Gastrocnemius medialis (tissue), 4 donors: ENCODE data around the gene GALNT9. TPM values are rescaled to one million over a fixed set of nuclear protein-coding genes. Genes with fewer than 3 reads are reported as not detected.

ENCODE experiments used
- ATAC-seq, 2 donors: fragments of 150-250 bp; one replicate each; pipeline ENCODE4 v1.9.1; 2016
- DNase-seq, 2 donors: peaks; one replicate each; pipeline ENCODE4 v3.0.0-alpha.2; 2019
- H3K27ac ChIP-seq, 4 donors: fragments of 200-600 bp; sonication (generic); 1 replicate in 1 of 4; 2 replicates in 3 of 4; pipeline ENCODE4 v1.5.1; 2016 to 2018; ENCODE audit warnings: mild to moderate bottlenecking in 2 of 4, moderate library complexity in 1 of 4
- H3K27me3 ChIP-seq, 3 donors: fragments of 200-600 bp; sonication (generic) in 2 of 3; 1 replicate in 1 of 3; 2 replicates in 2 of 3; pipeline versions ENCODE4 v1.5.1 to v1.6.0; 2016 to 2019; ENCODE audit warnings: mild to moderate bottlenecking in 1 of 3, moderate library complexity in 1 of 3
- H3K36me3 ChIP-seq, 2 donors: fragments of 200-600 bp; sonication (generic) in 1 of 2; one replicate each; pipeline ENCODE4 v1.5.1; 2017 to 2018
- H3K4me1 ChIP-seq, 2 donors: fragments of 200-600 bp; sonication (generic) in 1 of 2; one replicate each; pipeline ENCODE4 v1.5.1; 2016 to 2017; ENCODE audit warnings: mild to moderate bottlenecking in 2 of 2
- H3K4me3 ChIP-seq, 4 donors: fragments of 200-600 bp; sonication (generic) in 3 of 4; 1 replicate in 1 of 4; 2 replicates in 3 of 4; pipeline ENCODE4 v1.5.1; 2016 to 2019; ENCODE audit warnings: mild to moderate bottlenecking in 2 of 4
- H3K9me3 ChIP-seq, 3 donors: fragments of 200-600 bp; sonication (generic) in 2 of 3; 1 replicate in 1 of 3; 2 replicates in 2 of 3; pipeline ENCODE4 v1.5.1; 2016 to 2019
- CTCF ChIP-seq, 5 experiments: fragments of 450-650 bp in 3 of 5; fragments of 200-600 bp in 2 of 5; sonication (generic) in 2 of 5; IDR thresholded peaks in 4 of 5; conservative IDR thresholded peaks in 1 of 5; 1 replicate in 4 of 5; 2 replicates in 1 of 5; pipeline ENCODE4 v1.5.1; 2016 to 2019; ENCODE audit warnings: antibody characterized with exemption in 5 of 5, mild to moderate bottlenecking in 3 of 5, moderate library complexity in 3 of 5
- POLR2A ChIP-seq, 2 donors: fragments of 450-650 bp; IDR thresholded peaks; one replicate each; pipeline ENCODE4 v1.6.1; 2017; ENCODE audit warnings: antibody characterized with exemption in 2 of 2, mild to moderate bottlenecking in 2 of 2, moderate library complexity in 2 of 2
- in situ Hi-C, 4 donors: fragments of 200-750 bp; cut with MboI; loops; one replicate each; pipeline versions ENCODE4 v1.15.0 to v1.8.0; 2017; ENCODE audit warnings: low sequenced_read_pairs in 4 of 4
- intact Hi-C: fragments of 100-400 bp; cut with DNase I; formaldehyde crosslinking; loops from one replicate; pipeline ENCODE4 v1.15.1; 2023; ENCODE audit warnings: low total_unique reads
- total RNA-seq, 4 donors: library from RNA; depleted of rRNA; stranded (reverse); fragments of >200 nt; gene quantifications; one replicate each; pipeline versions ENCODE4 v1.1.0 to v1.2.3, GENCODE V29; 2016

The GALNT9 gene
- total RNA-seq, 4 donors from 2014 or later, result not detected

- peaks cover 68 to 78% (median 72%) of the 10 kb centered on the region in 3 donors for H3K27me3 ChIP-seq
- DNase-seq (no peak), ATAC-seq (no peak)
- no peaks in the 10 kb centered on the region for H3K9me3 ChIP-seq
- no peak overlapping the region for H3K4me3 ChIP-seq
- intact Hi-C loops (no loop called here), in situ Hi-C loops (loop anchor here in 1 of 4 donors (25.0 kb wide), 1 partner anchor 110 kb away; no protein-coding TSS in a partner anchor)
- no peak overlapping the region for H3K27ac ChIP-seq
- H3K36me3 ChIP-seq, result no peaks in the 10 kb centered on the region
- no peaks in the 10 kb centered on the region for H3K4me1 ChIP-seq
- TF ChIP-seq POLR2A (IDR thresholded peaks at IDR 0.05), result no peak
- no peak for TF ChIP-seq CTCF (IDR thresholded peaks at IDR 0.05 in 4 of 5, conservative IDR thresholded peaks at IDR 0.05 in 1 of 5)
These were observed 52.5 kb downstream of the GALNT9 start for GRCh38 chr12:132276827-132277373.

- in situ Hi-C loops, result loop anchor here in 1 of 4 donors (25.0 kb wide), 1 partner anchor 111 kb away; no protein-coding TSS in a partner anchor
- DNase-seq, result no peak
- no peak for ATAC-seq
- no peak for TF ChIP-seq POLR2A (IDR thresholded peaks at IDR 0.05)
- TF ChIP-seq CTCF (IDR thresholded peaks at IDR 0.05 in 4 of 5, conservative IDR thresholded peaks at IDR 0.05 in 1 of 5), result no peak
- H3K4me3 ChIP-seq, result no peak overlapping the region
- no peaks in the 10 kb centered on the region for H3K36me3 ChIP-seq
- H3K4me1 ChIP-seq, result no peaks in the 10 kb centered on the region
- peaks cover 70 to 80% (median 71%) of the 10 kb centered on the region in 3 donors for H3K27me3 ChIP-seq
- no peaks in the 10 kb centered on the region for H3K9me3 ChIP-seq
- intact Hi-C loops, result no loop called here
- no peak overlapping the region for H3K27ac ChIP-seq
These were observed 53.1 kb downstream of the GALNT9 start for GRCh38 chr12:132276066-132276826.

GRCh38 chr12:132275631-132276030, 53.8 kb downstream of the GALNT9 start:
- peaks cover 67 to 79% (median 71%) of the 10 kb centered on the region in 3 donors for H3K27me3 ChIP-seq
- no peak for ATAC-seq
- in situ Hi-C loops (loop anchor here in 1 of 4 donors (25.0 kb wide), 1 partner anchor 112 kb away; no protein-coding TSS in a partner anchor), intact Hi-C loops (no loop called here)
- H3K27ac ChIP-seq, result no peak overlapping the region
- no peak overlapping the region for H3K4me3 ChIP-seq
- TF ChIP-seq CTCF (IDR thresholded peaks at IDR 0.05 in 4 of 5, conservative IDR thresholded peaks at IDR 0.05 in 1 of 5) (no peak), POLR2A (IDR thresholded peaks at IDR 0.05) (no peak)
- H3K36me3 ChIP-seq, result no peaks in the 10 kb centered on the region
- no peaks in the 10 kb centered on the region for H3K4me1 ChIP-seq
- no peak for DNase-seq
- no peaks in the 10 kb centered on the region for H3K9me3 ChIP-seq

DNA sequence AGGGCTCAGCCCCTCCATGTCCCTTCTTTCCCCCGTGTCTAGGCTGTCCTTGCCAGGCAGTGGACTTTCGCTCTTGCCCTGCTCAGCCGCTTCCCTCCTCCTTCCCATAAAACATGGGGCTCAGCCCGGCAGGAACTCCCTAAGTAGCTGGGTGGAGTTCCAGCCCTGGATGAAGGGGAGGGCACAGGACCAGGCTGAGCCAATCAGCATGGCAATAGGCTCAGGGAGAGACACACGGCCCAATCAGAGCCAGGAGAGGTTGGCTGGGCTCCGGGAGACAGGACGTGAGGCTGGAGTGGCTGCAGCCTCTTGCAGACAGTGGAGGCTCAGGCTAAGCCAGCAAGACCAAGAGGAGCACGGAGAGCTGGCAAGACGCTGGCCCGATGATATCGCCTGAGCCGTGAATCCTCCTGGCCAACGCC, 54.3 kb downstream of the GALNT9 start:
- peaks cover 65 to 79% (median 72%) of the 10 kb centered on the region in 3 donors for H3K27me3 ChIP-seq
- no peaks in the 10 kb centered on the region for H3K4me1 ChIP-seq
- ATAC-seq, result no peak
- intact Hi-C loops, result no loop called here
- no peaks in the 10 kb centered on the region for H3K9me3 ChIP-seq
- H3K27ac ChIP-seq, result no peak overlapping the region
- no peak overlapping the region for H3K4me3 ChIP-seq
- DNase-seq, result no peak
- H3K36me3 ChIP-seq, result no peaks in the 10 kb centered on the region
- TF ChIP-seq CTCF (IDR thresholded peaks at IDR 0.05 in 4 of 5, conservative IDR thresholded peaks at IDR 0.05 in 1 of 5), result no peak
- TF ChIP-seq POLR2A (IDR thresholded peaks at IDR 0.05), result no peak
- in situ Hi-C loops, result loop anchor here in 1 of 4 donors (25.0 kb wide), 1 partner anchor 112 kb away; no protein-coding TSS in a partner anchor
